GM18526 (cell line): Measurements from ENCODE around the gene TRIP11.

ENCODE experiments used
- POLR2A ChIP-seq: IDR thresholded peaks from 3 replicates; pipeline ENCODE4 v1.6.1; 2011; ENCODE audit not compliant: insufficient read length; ENCODE audit errors: extremely low read depth

Gene TRIP11

GRCh38 chr14:92012121-92012748 is 27.6 kb downstream of the TRIP11 start:
- TF ChIP-seq POLR2A = no peak

GRCh38 chr14:92010644-92011043 is 29.2 kb downstream of the TRIP11 start:
- no peak for TF ChIP-seq POLR2A

GRCh38 chr14:92009604-92010003 is 30.3 kb downstream of the TRIP11 start:
- TF ChIP-seq POLR2A = no peak

GRCh38 chr14:92005019-92005418 is 34.8 kb downstream of the TRIP11 start:
- TF ChIP-seq POLR2A = no peak

- no peak for TF ChIP-seq POLR2A
Observed at GRCh38 chr14:92004062-92004461, 35.8 kb downstream of the TRIP11 start.

- TF ChIP-seq POLR2A = no peak
Observed at GRCh38 chr14:91998667-91999570, 40.9 kb downstream of the TRIP11 start.

GRCh38 chr14:91997492-91997891 is 42.4 kb downstream of the TRIP11 start:
- no peak for TF ChIP-seq POLR2A

GRCh38 chr14:91996948-91997371 is 42.9 kb downstream of the TRIP11 start:
- no peak for TF ChIP-seq POLR2A

- no peak for TF ChIP-seq POLR2A
Observed at GRCh38 chr14:91987192-91987591, 52.7 kb downstream of the TRIP11 start.

- no peak for TF ChIP-seq POLR2A
Observed at GRCh38 chr14:91985521-91986255, 54.2 kb downstream of the TRIP11 start.

- TF ChIP-seq POLR2A = no peak
Observed at GRCh38 chr14:91985008-91985407, 54.9 kb downstream of the TRIP11 start.

GRCh38 chr14:91983588-91983987 is 56.3 kb downstream of the TRIP11 start:
- TF ChIP-seq POLR2A = no peak

- no peak for TF ChIP-seq POLR2A
Observed at GRCh38 chr14:91980157-91980556, 59.7 kb downstream of the TRIP11 start.

- TF ChIP-seq POLR2A = no peak
Observed at GRCh38 chr14:91977884-91978283, 62.0 kb downstream of the TRIP11 start.

- TF ChIP-seq POLR2A = no peak
Observed at GRCh38 chr14:91975763-91976162, 64.1 kb downstream of the TRIP11 start.
